ENCODE data around the gene KLHL13.

KLHL13 gene

GRCh38 chrX:118117741-118118140, 1.1 kb upstream of the KLHL13 start:
- no peak overlapping the region for H3K4me3 ChIP-seq (ENCODE audit: control insufficient read depth, low read depth, low read length)
- no peak for DNase-seq (ENCODE audit: low read depth)
- TF ChIP-seq, protein P1, sequence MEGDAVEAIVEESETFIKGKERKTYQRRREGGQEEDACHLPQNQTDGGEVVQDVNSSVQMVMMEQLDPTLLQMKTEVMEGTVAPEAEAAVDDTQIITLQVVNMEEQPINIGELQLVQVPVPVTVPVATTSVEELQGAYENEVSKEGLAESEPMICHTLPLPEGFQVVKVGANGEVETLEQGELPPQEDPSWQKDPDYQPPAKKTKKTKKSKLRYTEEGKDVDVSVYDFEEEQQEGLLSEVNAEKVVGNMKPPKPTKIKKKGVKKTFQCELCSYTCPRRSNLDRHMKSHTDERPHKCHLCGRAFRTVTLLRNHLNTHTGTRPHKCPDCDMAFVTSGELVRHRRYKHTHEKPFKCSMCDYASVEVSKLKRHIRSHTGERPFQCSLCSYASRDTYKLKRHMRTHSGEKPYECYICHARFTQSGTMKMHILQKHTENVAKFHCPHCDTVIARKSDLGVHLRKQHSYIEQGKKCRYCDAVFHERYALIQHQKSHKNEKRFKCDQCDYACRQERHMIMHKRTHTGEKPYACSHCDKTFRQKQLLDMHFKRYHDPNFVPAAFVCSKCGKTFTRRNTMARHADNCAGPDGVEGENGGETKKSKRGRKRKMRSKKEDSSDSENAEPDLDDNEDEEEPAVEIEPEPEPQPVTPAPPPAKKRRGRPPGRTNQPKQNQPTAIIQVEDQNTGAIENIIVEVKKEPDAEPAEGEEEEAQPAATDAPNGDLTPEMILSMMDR (conservative IDR thresholded peaks at IDR 0.05; ENCODE audit: control insufficient read depth, insufficient read depth, low read depth, low read length): no peak

DNA sequence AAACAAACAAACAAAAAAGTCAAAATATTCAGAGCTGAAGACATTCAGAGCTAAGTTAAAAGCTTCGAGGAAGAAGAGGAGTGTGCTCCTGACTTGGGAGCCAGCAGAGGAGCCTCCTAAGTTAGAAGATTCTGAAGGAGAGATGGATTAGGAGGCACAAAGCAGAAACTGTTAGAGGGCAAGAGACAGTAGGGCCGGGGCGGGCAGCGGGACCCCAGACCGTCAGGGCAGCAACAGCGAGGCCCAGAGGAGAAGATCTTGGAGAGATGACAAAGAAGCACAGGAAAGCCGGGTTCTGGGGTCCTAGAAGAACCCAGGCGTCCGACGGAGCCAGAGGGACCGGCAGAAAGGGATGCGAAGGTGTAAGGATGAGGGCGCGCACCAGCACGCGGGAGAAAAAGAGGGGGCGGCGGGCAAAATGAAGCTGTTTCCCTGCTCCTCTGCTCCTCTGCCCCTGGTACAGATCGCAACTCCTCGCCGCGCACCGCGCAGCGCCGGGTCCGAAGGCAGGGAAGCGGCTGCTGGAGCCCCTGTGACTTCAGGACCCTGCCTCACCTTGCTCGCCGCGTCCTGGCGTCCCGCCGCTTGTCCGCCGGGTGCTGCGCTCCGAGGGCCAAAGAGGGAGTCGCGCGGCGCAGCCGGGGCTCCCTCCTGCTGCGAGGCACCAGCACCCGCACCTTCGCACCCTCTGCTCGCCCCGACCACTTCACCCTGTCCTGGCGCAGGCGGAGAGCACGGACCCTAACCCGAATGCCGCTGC, 477 bp downstream of the KLHL13 start:
- TF ChIP-seq, protein P1 (conservative IDR thresholded peaks at IDR 0.05; ENCODE audit: control insufficient read depth, insufficient read depth, low read depth, low read length): no peak
- H3K4me3 ChIP-seq (ENCODE audit: control insufficient read depth, low read depth, low read length): peak overlapping the region; percentile 54
- DNase-seq (ENCODE audit: low read depth): no peak

DNA sequence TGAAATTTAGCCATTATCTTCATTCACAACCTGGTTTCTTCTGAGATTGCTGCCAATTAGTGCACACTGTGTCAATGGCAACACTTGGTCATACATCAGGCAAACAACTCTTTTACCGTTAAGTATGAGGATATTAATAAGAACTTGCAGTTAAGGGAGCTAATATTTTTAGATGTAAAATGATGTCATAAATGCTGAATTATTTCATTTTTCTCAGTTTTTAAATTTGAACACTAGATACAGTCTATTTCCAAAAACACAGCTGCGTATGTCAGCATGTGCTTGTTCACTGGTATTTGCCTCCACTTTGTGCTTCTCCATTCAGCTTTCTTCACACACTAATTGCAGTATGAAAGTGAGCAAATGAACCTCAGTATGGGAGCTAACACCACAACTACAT, 1.6 kb downstream of the KLHL13 start:
- DNase-seq (ENCODE audit: low read depth): no peak
- H3K4me3 ChIP-seq (ENCODE audit: control insufficient read depth, low read depth, low read length): no peak overlapping the region
- TF ChIP-seq, protein P1 (conservative IDR thresholded peaks at IDR 0.05; ENCODE audit: control insufficient read depth, insufficient read depth, low read depth, low read length): no peak

GRCh38 chrX:118109065-118109464, 7.5 kb downstream of the KLHL13 start:
- no peak overlapping the region for H3K4me3 ChIP-seq (ENCODE audit: control insufficient read depth, low read depth, low read length)
- TF ChIP-seq, protein P1 (conservative IDR thresholded peaks at IDR 0.05; ENCODE audit: control insufficient read depth, insufficient read depth, low read depth, low read length): no peak
- no peak for DNase-seq (ENCODE audit: low read depth)

GRCh38 chrX:118108304-118108703, 8.3 kb downstream of the KLHL13 start:
- DNase-seq (ENCODE audit: low read depth): no peak
- H3K4me3 ChIP-seq (ENCODE audit: control insufficient read depth, low read depth, low read length): no peak overlapping the region
- TF ChIP-seq, protein P1 (conservative IDR thresholded peaks at IDR 0.05; ENCODE audit: control insufficient read depth, insufficient read depth, low read depth, low read length): no peak

DNA sequence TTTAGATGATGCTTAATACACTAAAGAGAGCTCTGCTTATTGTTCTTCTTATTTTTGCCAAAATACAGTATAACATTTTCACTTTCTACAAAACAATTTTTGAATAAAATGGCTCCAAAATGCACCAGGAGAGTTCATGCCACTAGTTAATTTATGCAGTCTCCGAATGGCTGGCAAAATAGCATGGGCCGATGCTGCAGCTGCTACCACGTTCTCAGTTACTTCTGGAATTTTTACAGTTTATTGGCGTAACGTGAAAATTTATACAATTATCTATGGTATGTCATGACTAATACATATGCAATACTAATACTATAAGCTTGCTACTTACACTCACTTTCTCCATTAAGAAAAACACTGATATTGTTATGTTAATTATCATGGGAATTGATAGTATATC, 16.5 kb downstream of the KLHL13 start:
- H3K4me3 ChIP-seq (ENCODE audit: control insufficient read depth, low read depth, low read length): no peak overlapping the region
- TF ChIP-seq, protein P1 (conservative IDR thresholded peaks at IDR 0.05; ENCODE audit: control insufficient read depth, insufficient read depth, low read depth, low read length): no peak
- no peak for DNase-seq (ENCODE audit: low read depth)
